Lung (tissue), 12 donors: ENCODE measurements around the gene ZNF574. TPM values are rescaled to one million over a fixed set of nuclear protein-coding genes. Genes with fewer than 3 reads are reported as not detected.
A peak's percentile ranks its signal among the peaks of the same experiment; 100 is the strongest.

Source experiments
- ATAC-seq: fragments of 200-7000 bp; cut with Tn5 transposase; one replicate; pipeline ENCODE4 v1.9.1; 2020; ENCODE audit warnings: moderate number of reproducible peaks; ENCODE audit not compliant: insufficient read depth, low FRiP score
- DNase-seq, 3 donors: peaks; one replicate each; pipeline ENCODE4 v3.0.0-alpha.2; 2013 to 2017
- H3K27ac ChIP-seq, 2 donors: one replicate each; pipeline ENCODE4 v1.5.1; 2013; ENCODE audit warnings: mild to moderate bottlenecking in 2 of 2, moderate library complexity in 2 of 2, control low read depth in 1 of 2, inconsistent platforms in 1 of 2, low read depth in 1 of 2, low read length in 1 of 2
- H3K27me3 ChIP-seq, 3 donors: one replicate each; pipeline ENCODE4 v1.5.1; 2013; ENCODE audit warnings: low read length in 2 of 3; ENCODE audit not compliant: control insufficient read depth in 3 of 3, insufficient read depth in 3 of 3
- H3K36me3 ChIP-seq, 4 donors: one replicate each; pipeline ENCODE4 v1.5.1; 2013; ENCODE audit warnings: low read length in 4 of 4, mild to moderate bottlenecking in 1 of 4, moderate library complexity in 1 of 4; ENCODE audit not compliant: control insufficient read depth in 4 of 4, insufficient read depth in 4 of 4
- H3K4me1 ChIP-seq, 5 donors: one replicate each; pipeline ENCODE4 v1.5.1; 2013; ENCODE audit warnings: low read length in 5 of 5, mild to moderate bottlenecking in 2 of 5, moderate library complexity in 1 of 5; ENCODE audit not compliant: control insufficient read depth in 5 of 5, insufficient read depth in 5 of 5
- H3K4me3 ChIP-seq: one replicate; pipeline ENCODE4 v1.5.1; 2013; ENCODE audit warnings: mild to moderate bottlenecking, control low read depth, moderate library complexity
- H3K9ac ChIP-seq, 2 donors: one replicate each; pipeline ENCODE4 v1.5.1; 2013; ENCODE audit warnings: low read length in 2 of 2, control low read depth in 1 of 2; ENCODE audit not compliant: insufficient read depth in 1 of 2
- H3K9me3 ChIP-seq, 4 donors: one replicate each; pipeline ENCODE4 v1.5.1; 2013; ENCODE audit warnings: low read length in 3 of 4, mild to moderate bottlenecking in 1 of 4, moderate library complexity in 1 of 4; ENCODE audit not compliant: control insufficient read depth in 4 of 4, insufficient read depth in 3 of 4
- WGBS, 2 donors: extraction: QIAGEN DNeasy Blood & Tissue Kit; methylation state at CpG; one replicate each; pipeline ENCODE4 v1.1.7; 2013; 5-methylcytosine and 5-hydroxymethylcytosine counted together
- polyA plus RNA-seq, 2 donors: library from polyadenylated mRNA; stranded (reverse); fragments of 200-250 nt; gene quantifications; one replicate each; pipeline ENCODE4 v1.2.1, GENCODE V29; 2013
- total RNA-seq, 2 donors: library from RNA; depleted of rRNA in 1 of 2; stranded (reverse); fragments of >200 nt in 1 of 2; gene quantifications; one replicate each; pipeline ENCODE4 v1.2.1, GENCODE V29; 2014 to 2021
- TF ChIP-seq, protein P1 (sequence below): IDR thresholded peaks from 2 replicates; pipeline ENCODE4 v1.5.1; 2012; ENCODE audit warnings: mild to moderate bottlenecking; ENCODE audit errors: control extremely low read depth, extremely low read depth
- donor health status: control.
- donor health status: control.
- donor health status: Bipolar disorder and iron deficiency.
- donor health status: healthy.
- donor health status: DM: yes; HTN: yes; CAD: no.

ZNF574 gene
- total and polyA plus RNA-seq, 4 donors: 6.8 to 13.7 (median 10.1) TPM

DNA sequence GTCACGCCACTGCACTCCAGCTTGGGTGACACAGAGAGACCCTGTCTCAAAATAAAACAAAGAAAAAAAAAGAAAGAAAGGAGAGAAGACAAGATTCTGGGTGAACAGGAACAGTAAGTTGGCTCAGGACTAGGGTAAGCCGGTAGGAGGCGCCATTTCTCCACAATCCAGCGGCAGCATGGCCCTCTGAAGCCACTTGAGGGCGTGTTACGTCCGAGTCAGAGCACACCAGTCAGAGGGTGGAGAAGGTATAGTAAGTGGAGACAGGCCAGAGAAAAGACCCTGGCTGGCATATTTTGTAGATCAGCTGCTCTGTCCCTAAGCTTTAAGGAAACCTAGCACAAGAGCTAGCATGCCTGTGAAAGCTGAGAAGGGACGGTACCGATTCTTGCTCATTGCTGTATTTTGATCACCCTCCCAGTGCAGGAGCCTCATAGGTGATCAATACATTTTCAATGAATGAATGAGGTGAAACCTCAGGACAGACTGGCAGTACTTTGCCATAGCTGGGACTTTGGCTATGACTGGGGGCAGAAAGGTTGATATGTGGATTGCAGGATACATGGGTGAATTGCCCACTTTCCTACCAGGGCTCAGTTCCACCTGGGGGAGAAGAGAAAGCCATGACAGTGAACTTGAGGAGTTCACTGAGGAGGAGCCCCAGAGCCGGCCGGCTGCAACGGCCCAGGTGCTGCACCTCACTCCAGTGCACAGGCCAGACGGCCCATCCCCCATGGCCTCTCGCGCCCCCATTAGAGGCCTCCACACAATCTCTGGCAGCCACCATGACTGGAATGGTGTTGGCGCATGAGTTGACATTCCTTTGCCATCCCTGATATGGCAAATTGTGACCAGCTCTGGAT, 32.8 kb downstream of the ZNF574 start:
- TF ChIP-seq, protein P1, sequence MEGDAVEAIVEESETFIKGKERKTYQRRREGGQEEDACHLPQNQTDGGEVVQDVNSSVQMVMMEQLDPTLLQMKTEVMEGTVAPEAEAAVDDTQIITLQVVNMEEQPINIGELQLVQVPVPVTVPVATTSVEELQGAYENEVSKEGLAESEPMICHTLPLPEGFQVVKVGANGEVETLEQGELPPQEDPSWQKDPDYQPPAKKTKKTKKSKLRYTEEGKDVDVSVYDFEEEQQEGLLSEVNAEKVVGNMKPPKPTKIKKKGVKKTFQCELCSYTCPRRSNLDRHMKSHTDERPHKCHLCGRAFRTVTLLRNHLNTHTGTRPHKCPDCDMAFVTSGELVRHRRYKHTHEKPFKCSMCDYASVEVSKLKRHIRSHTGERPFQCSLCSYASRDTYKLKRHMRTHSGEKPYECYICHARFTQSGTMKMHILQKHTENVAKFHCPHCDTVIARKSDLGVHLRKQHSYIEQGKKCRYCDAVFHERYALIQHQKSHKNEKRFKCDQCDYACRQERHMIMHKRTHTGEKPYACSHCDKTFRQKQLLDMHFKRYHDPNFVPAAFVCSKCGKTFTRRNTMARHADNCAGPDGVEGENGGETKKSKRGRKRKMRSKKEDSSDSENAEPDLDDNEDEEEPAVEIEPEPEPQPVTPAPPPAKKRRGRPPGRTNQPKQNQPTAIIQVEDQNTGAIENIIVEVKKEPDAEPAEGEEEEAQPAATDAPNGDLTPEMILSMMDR: peak; percentile 99
- no peaks in the 10 kb centered on the region for H3K4me1 ChIP-seq
- H3K4me3 ChIP-seq: no peak overlapping the region
- H3K27me3 ChIP-seq: peaks cover 0 to 16% (median 0%) of the 10 kb centered on the region in 3 donors
- 29 to 37% methylated on average over 16 of the region's 16 CpGs for WGBS, 2 donors
- peak; percentile 65 to 76 (median 76) for DNase-seq
- H3K27ac ChIP-seq: no peak overlapping the region
- no peaks in the 10 kb centered on the region for H3K36me3 ChIP-seq
- no peak overlapping the region for H3K9ac ChIP-seq
- no peaks in the 10 kb centered on the region for H3K9me3 ChIP-seq
- ATAC-seq: peak; percentile 75

DNA sequence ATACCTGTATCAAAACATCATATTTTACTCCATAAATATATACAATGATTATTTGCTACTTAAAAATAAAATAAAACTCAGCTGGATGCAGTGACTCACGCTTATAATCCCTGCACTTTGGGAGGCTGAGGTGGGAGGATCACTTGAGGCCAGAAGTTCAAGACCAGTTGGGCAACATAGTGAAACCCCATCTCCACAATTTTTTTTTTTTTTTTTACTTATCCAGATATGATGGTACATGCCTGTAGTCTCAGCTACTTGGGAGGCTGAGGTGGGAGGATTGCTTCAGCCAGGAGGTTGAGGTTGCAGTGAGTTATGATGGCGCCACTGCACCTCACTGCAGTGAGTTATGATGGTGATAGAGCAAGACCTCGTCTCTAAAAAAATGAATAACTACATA, 33.9 kb downstream of the ZNF574 start:
- TF ChIP-seq, protein P1: no peak
- no peaks in the 10 kb centered on the region for H3K4me1 ChIP-seq
- H3K4me3 ChIP-seq: no peak overlapping the region
- no peaks in the 10 kb centered on the region for H3K9me3 ChIP-seq
- peaks cover 0 to 11% (median 0%) of the 10 kb centered on the region in 3 donors for H3K27me3 ChIP-seq
- no peaks in the 10 kb centered on the region for H3K36me3 ChIP-seq
- H3K27ac ChIP-seq: no peak overlapping the region
- ATAC-seq: no peak
- no peak for DNase-seq
- 87 to 89% methylated on average over 3 of the region's 3 CpGs for WGBS, 2 donors
- no peak overlapping the region for H3K9ac ChIP-seq

DNA sequence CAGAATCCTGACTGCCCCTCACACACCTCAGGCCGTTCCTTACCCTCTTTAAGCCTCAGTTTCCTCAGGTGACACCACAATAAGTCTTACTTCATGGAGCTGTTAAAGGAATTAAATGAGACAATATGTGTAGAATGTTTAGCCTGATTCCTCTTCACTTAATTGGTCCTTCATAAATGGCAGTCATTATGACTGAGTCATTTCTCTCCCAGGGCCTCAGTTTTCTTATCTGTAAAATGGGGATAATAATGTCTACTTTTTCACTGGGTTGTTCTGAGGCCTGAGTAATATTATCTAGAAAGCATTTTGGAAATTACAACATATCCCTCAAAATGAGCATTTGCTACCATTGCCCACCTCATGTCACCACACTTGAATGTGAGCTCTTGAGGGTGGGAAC, 34.7 kb downstream of the ZNF574 start:
- Histone ChIP-seq H3K9ac (no peak overlapping the region), H3K27ac (no peak overlapping the region), H3K36me3 (no peaks in the 10 kb centered on the region), H3K4me3 (no peak overlapping the region), H3K27me3 (peaks cover 0 to 6% (median 0%) of the 10 kb centered on the region in 3 donors), H3K4me1 (no peaks in the 10 kb centered on the region), H3K9me3 (no peaks in the 10 kb centered on the region)
- 78 to 80% methylated on average over 1 of the region's 1 CpG for WGBS, 2 donors
- TF ChIP-seq, protein P1: no peak
- no peak for DNase-seq
- no peak for ATAC-seq
